ENCODE measurements around the gene HS2ST1. TPM values are rescaled to one million over a fixed set of nuclear protein-coding genes. Genes with fewer than 3 reads are reported as not detected.

The HS2ST1 gene
- total RNA-seq, 1 experiment from 2014 or later = 45.8 TPM

DNA sequence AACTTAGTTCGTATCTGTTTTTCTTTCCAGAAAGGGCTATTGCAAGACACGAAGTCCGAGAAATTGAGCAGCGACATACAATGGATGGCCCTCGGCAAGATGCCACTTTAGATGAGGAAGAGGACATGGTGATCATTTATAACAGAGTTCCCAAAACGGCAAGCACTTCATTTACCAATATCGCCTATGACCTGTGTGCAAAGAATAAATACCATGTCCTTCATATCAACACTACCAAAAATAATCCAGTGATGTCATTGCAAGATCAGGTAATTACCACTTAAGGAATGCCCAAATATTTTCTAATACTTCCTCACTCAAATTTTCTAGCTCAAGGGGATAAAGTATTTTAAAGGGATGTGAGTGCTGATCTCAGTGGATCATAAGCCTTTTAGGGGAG lies 158.5 kb downstream of the HS2ST1 start:
- DNase-seq (ENCODE audit: low spot score) = no peak
- no TSS peak for BruUV-seq (replicated peaks)
- no peak overlapping the region for H3K27ac ChIP-seq (ENCODE audit: low read depth, low read length, poor library complexity, severe bottlenecking)
- H3K27me3 ChIP-seq (replicated peaks; ENCODE audit: insufficient read depth, low read depth, low read length, poor library complexity) = no peaks in the 10 kb centered on the region
- no peak overlapping the region for H3K4me3 ChIP-seq (ENCODE audit: low read depth, low read length, poor library complexity, severe bottlenecking)
- ChIA-PET CTCF (no interaction called here), POLR2A (ENCODE audit: low non-redundant PET) (no interaction called here)
- H3K4me1 ChIP-seq (ENCODE audit: insufficient read depth, low read length, poor library complexity, severe bottlenecking) = peaks cover 8% of the 10 kb centered on the region
- H3K9me3 ChIP-seq (ENCODE audit: low read depth, low read length, poor library complexity, severe bottlenecking) = no peaks in the 10 kb centered on the region
- TF ChIP-seq, protein P1, sequence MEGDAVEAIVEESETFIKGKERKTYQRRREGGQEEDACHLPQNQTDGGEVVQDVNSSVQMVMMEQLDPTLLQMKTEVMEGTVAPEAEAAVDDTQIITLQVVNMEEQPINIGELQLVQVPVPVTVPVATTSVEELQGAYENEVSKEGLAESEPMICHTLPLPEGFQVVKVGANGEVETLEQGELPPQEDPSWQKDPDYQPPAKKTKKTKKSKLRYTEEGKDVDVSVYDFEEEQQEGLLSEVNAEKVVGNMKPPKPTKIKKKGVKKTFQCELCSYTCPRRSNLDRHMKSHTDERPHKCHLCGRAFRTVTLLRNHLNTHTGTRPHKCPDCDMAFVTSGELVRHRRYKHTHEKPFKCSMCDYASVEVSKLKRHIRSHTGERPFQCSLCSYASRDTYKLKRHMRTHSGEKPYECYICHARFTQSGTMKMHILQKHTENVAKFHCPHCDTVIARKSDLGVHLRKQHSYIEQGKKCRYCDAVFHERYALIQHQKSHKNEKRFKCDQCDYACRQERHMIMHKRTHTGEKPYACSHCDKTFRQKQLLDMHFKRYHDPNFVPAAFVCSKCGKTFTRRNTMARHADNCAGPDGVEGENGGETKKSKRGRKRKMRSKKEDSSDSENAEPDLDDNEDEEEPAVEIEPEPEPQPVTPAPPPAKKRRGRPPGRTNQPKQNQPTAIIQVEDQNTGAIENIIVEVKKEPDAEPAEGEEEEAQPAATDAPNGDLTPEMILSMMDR (conservative IDR thresholded peaks at IDR 0.05; ENCODE audit: low read depth, low read length) = no peak
- TF ChIP-seq EZH2 (IDR thresholded peaks at IDR 0.05; ENCODE audit: borderline replicate concordance, low read depth, low read length, poor library complexity, severe bottlenecking) = no peak
- H3K36me3 ChIP-seq (ENCODE audit: insufficient read depth, low read length, poor library complexity, severe bottlenecking) = no peaks in the 10 kb centered on the region
- intact Hi-C loops (cut with micrococcal nuclease; ENCODE audit: unreplicated experiment) = no loop called here

DNA sequence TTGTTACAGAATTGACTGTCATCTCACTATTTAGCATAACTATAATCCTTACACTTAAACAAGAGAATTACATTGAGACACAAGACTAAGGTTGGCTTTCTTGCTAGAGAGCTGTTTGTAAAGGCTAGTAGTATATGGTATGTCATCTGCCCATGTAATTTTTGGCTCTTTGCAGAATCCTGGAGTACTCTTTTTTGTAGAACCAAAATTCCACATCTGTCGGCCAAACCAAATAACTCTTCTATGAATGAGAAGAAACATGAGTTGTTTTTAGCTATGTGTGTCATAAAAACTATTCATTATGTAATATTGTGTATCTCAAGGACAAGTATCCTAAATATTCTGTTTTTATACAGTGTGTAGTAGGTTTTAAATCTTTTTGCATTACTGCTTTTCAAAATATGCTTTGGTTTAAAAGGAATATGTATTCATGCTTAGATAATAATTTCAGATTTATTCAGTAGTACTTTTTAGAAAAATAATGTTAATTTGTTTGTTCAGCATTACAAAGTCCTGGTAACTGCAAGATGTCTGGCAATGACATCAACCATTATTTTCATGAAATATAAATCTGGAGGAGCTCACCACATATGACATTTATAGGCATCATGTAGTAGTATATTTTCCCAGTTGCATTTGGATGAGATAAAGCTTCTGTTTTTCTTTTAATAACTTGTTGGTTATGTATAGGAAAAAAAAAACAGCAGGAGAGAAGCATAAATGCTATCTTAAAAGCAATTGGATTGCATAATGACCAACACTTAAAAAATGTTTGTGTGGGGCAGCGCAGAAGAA lies 159.8 kb downstream of the HS2ST1 start:
- TF ChIP-seq EZH2 (IDR thresholded peaks at IDR 0.05; ENCODE audit: borderline replicate concordance, low read depth, low read length, poor library complexity, severe bottlenecking) = no peak
- TF ChIP-seq, protein P1 (conservative IDR thresholded peaks at IDR 0.05; ENCODE audit: low read depth, low read length) = no peak
- intact Hi-C loops (cut with micrococcal nuclease; ENCODE audit: unreplicated experiment) = no loop called here
- Histone ChIP-seq H3K27ac (ENCODE audit: low read depth, low read length, poor library complexity, severe bottlenecking) (no peak overlapping the region), H3K27me3 (replicated peaks; ENCODE audit: insufficient read depth, low read depth, low read length, poor library complexity) (no peaks in the 10 kb centered on the region), H3K4me3 (ENCODE audit: low read depth, low read length, poor library complexity, severe bottlenecking) (no peak overlapping the region), H3K4me1 (ENCODE audit: insufficient read depth, low read length, poor library complexity, severe bottlenecking) (peaks cover 9% of the 10 kb centered on the region), H3K9me3 (ENCODE audit: low read depth, low read length, poor library complexity, severe bottlenecking) (no peaks in the 10 kb centered on the region), H3K36me3 (ENCODE audit: insufficient read depth, low read length, poor library complexity, severe bottlenecking) (no peaks in the 10 kb centered on the region)
- DNase-seq (ENCODE audit: low spot score) = no peak
- BruUV-seq (replicated peaks) = no TSS peak
- POLR2A ChIA-PET (ENCODE audit: low non-redundant PET) = no interaction called here
- CTCF ChIA-PET = no interaction called here

DNA sequence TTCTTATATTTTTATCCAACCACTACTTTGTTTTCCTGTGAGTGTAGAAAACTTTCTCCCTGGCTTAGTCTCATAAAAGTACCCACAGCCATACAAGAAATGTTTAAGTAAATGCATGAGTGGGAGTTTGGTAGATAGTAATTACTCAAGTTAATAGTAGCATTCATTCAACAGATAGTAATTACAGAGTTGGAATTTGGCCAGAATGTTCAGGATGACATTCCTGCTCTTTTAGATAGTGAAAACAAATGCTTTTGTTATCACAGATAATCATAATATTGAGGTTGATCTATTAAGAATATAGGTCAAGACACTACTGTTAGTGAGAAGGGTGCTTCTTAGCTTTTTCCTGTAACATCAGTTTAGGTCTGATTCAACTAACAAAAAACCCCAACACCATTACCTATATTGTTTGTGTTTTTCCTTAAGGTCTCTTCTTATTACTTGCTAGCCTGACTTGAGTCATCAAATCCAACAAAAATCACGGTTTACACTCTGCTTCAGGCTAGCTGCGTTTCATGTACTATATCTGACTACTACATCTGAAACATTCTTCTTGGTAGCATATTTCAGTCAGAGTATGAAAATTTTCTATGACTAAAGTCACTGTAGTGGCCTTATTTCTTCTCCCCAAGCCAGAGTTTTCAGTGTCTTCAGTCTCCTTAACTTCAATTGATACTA lies 163.7 kb downstream of the HS2ST1 start:
- POLR2A ChIA-PET (ENCODE audit: low non-redundant PET) = no interaction called here

More for the DNA sequence above, 163.7 kb downstream of the HS2ST1 start:
- TF ChIP-seq EZH2 (IDR thresholded peaks at IDR 0.05; ENCODE audit: borderline replicate concordance, low read depth, low read length, poor library complexity, severe bottlenecking) = no peak
- TF ChIP-seq, protein P1 (conservative IDR thresholded peaks at IDR 0.05; ENCODE audit: low read depth, low read length) = no peak
- no peaks in the 10 kb centered on the region for H3K9me3 ChIP-seq (ENCODE audit: low read depth, low read length, poor library complexity, severe bottlenecking)
- H3K27me3 ChIP-seq (replicated peaks; ENCODE audit: insufficient read depth, low read depth, low read length, poor library complexity) = no peaks in the 10 kb centered on the region
- BruUV-seq (replicated peaks) = no TSS peak
- H3K4me1 ChIP-seq (ENCODE audit: insufficient read depth, low read length, poor library complexity, severe bottlenecking) = peaks cover 9% of the 10 kb centered on the region
- DNase-seq (ENCODE audit: low spot score) = no peak
- H3K4me3 ChIP-seq (ENCODE audit: low read depth, low read length, poor library complexity, severe bottlenecking) = no peak overlapping the region
- intact Hi-C loops (cut with micrococcal nuclease; ENCODE audit: unreplicated experiment) = no loop called here
- CTCF ChIA-PET = no interaction called here
- no peaks in the 10 kb centered on the region for H3K36me3 ChIP-seq (ENCODE audit: insufficient read depth, low read length, poor library complexity, severe bottlenecking)
- no peak overlapping the region for H3K27ac ChIP-seq (ENCODE audit: low read depth, low read length, poor library complexity, severe bottlenecking)

Data from A673 (cell line).